Panc1 (cell line): ENCODE measurements around the gene IGF2BP1. TPM values are rescaled to one million over a fixed set of nuclear protein-coding genes. Genes with fewer than 3 reads are reported as not detected.
"Not testable (repeated sequence)": the region's sequence is repeated elsewhere in the genome, so short reads cannot be mapped to it uniquely, and the experiment has no call there.

Source experiments
- ATAC-seq: fragments of 200-7000 bp; cut with Tn5 transposase; 2 replicates; pipeline ENCODE4 v1.9.1; 2020; ENCODE audit warnings: mild to moderate bottlenecking, moderate library complexity
- BruUV-seq: library from RNA; stranded (reverse); fragments of 400-500 nt; replicated peaks from 2 replicates; lab custom pipeline; 2021; lab: Mats Ljungman, UMichigan
- CTCF ChIA-PET: fragments of 300-600 bp; sonication (Branson Sonifier 250); formaldehyde crosslinking; loops from one replicate; lab custom pipeline; 2022; ENCODE audit warnings: antibody characterized with exemption; lab: Charles Lee
- POLR2A ChIA-PET: fragments of 300-600 bp; sonication (Branson Sonifier 250); formaldehyde crosslinking; loops from one replicate; lab custom pipeline; 2022; ENCODE audit warnings: antibody characterized with exemption; lab: Charles Lee
- DNase-seq: peaks from one replicate; pipeline ENCODE4 v3.0.0-alpha.2; 2010; ENCODE audit warnings: low read depth, low spot score
- H3K27ac ChIP-seq: 2 replicates; pipeline ENCODE4 v1.5.1; 2011; ENCODE audit warnings: mild to moderate bottlenecking, low read length, inconsistent platforms
- H3K27me3 ChIP-seq: fragments of 200-500 bp; sonication (Bioruptor generic); 2 replicates; pipeline ENCODE4 v1.6.0; 2014; ENCODE audit warnings: low read length, inconsistent platforms; ENCODE audit not compliant: control insufficient read depth, insufficient read depth
- H3K36me3 ChIP-seq: fragments of 200-500 bp; sonication (Bioruptor generic); 2 replicates; pipeline ENCODE4 v1.5.1; 2014; ENCODE audit warnings: inconsistent platforms, mild to moderate bottlenecking, low read length, moderate library complexity; ENCODE audit not compliant: control insufficient read depth, insufficient read depth
- H3K4me1 ChIP-seq: 2 replicates; pipeline ENCODE4 v1.5.1; 2011; ENCODE audit warnings: inconsistent platforms, mild to moderate bottlenecking, low read length, moderate library complexity; ENCODE audit not compliant: control insufficient read depth, insufficient read depth
- H3K4me3 ChIP-seq, 2 experiments: 2 replicates each; pipeline ENCODE4 v1.5.1; 2011 to 2012; ENCODE audit warnings: low read depth in 2 of 2, low read length in 2 of 2, mild to moderate bottlenecking in 2 of 2, inconsistent platforms in 1 of 2, moderate library complexity in 1 of 2
- H3K9me3 ChIP-seq: fragments of 200-500 bp; sonication (Bioruptor generic); 2 replicates; pipeline ENCODE4 v1.5.1; 2014; ENCODE audit warnings: low read depth, mild to moderate bottlenecking, inconsistent platforms, low read length, moderate library complexity; ENCODE audit not compliant: control insufficient read depth, insufficient read depth
- POLR2AphosphoS5 ChIP-seq: IDR thresholded peaks from 2 replicates; pipeline ENCODE4 v1.6.1; 2012; ENCODE audit warnings: mild to moderate bottlenecking, low read depth, low read length, moderate library complexity
- SIN3A ChIP-seq: IDR thresholded peaks from 2 replicates; pipeline ENCODE4 v1.6.1; 2012; ENCODE audit warnings: low read depth, mild to moderate bottlenecking, low read length, moderate library complexity, borderline replicate concordance; ENCODE audit not compliant: insufficient read depth
- TCF7L2 ChIP-seq: IDR thresholded peaks from 2 replicates; pipeline ENCODE4 v1.6.1; 2011; ENCODE audit warnings: mild to moderate bottlenecking, low read depth, low read length, inconsistent platforms
- in situ Hi-C: cut with HindIII; loops from 2 replicates; pipeline ENCODE4 v1.10.0; 2016; ENCODE audit warnings: low sequenced_read_pairs, low pct_unique_long_range_greater_than_20kb
- intact Hi-C: fragments of 100-400 bp; cut with micrococcal nuclease; formaldehyde crosslinking; loops from one replicate; pipeline ENCODE4 v1.10.0; 2022; ENCODE audit not compliant: unreplicated experiment
- total RNA-seq: library from RNA; stranded (reverse); gene quantifications from one replicate; pipeline ENCODE4 v1.2.1, GENCODE V29; 2021; ENCODE audit not compliant: unreplicated experiment
- TF ChIP-seq, protein P1 (sequence below), 2 experiments: IDR thresholded peaks; 2 replicates each; pipeline ENCODE4 v1.6.1; 2011 to 2012; ENCODE audit warnings: low read depth in 2 of 2, control low read depth in 1 of 2, low read length in 1 of 2, mild to moderate bottlenecking in 1 of 2, moderate library complexity in 1 of 2; ENCODE audit not compliant: insufficient read depth in 1 of 2
- TF ChIP-seq, protein P2 (sequence below): fragments of 450-650 bp; IDR thresholded peaks from 2 replicates; pipeline ENCODE4 v1.5.1; 2017; ENCODE audit warnings: mild to moderate bottlenecking

IGF2BP1 gene
- total RNA-seq, 1 experiment from 2014 or later: 109 TPM

DNA sequence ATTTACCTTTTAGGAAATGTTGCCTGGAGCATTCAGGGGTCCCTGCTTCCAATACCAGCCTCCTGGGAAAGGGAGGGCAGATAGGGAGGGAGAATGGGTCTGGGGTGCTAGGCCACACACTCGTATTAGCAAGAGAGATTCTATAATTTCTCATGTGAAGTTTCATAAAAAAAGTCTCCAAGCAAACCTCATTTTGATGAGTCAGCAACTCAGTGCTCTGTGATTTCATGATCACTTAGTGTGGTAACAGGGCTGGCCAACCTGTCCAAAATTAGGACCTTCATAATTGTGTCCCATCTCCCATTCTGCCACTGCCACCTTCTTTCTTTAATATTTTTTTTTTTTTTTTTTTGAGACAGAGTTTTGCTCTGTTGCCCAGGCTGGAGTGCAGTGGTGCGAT lies 41.4 kb downstream of the IGF2BP1 start:
- H3K4me3 ChIP-seq: no peak overlapping the region
- CTCF ChIA-PET: interaction anchor here (0.6 to 0.7 kb wide), 2 partner anchors 27 to 38 kb away, joined by 3 to 5 read pairs; no protein-coding TSS in a partner anchor
- no peak for DNase-seq
- POLR2A ChIA-PET: no interaction called here
- H3K36me3 ChIP-seq: peaks cover 5% of the 10 kb centered on the region; the same call in 1 of the 2 replicates
- no peak overlapping the region for H3K27ac ChIP-seq
- TF ChIP-seq TCF7L2 (no peak), SIN3A (no peak), POLR2AphosphoS5 (no peak)
- TF ChIP-seq, protein P1, sequence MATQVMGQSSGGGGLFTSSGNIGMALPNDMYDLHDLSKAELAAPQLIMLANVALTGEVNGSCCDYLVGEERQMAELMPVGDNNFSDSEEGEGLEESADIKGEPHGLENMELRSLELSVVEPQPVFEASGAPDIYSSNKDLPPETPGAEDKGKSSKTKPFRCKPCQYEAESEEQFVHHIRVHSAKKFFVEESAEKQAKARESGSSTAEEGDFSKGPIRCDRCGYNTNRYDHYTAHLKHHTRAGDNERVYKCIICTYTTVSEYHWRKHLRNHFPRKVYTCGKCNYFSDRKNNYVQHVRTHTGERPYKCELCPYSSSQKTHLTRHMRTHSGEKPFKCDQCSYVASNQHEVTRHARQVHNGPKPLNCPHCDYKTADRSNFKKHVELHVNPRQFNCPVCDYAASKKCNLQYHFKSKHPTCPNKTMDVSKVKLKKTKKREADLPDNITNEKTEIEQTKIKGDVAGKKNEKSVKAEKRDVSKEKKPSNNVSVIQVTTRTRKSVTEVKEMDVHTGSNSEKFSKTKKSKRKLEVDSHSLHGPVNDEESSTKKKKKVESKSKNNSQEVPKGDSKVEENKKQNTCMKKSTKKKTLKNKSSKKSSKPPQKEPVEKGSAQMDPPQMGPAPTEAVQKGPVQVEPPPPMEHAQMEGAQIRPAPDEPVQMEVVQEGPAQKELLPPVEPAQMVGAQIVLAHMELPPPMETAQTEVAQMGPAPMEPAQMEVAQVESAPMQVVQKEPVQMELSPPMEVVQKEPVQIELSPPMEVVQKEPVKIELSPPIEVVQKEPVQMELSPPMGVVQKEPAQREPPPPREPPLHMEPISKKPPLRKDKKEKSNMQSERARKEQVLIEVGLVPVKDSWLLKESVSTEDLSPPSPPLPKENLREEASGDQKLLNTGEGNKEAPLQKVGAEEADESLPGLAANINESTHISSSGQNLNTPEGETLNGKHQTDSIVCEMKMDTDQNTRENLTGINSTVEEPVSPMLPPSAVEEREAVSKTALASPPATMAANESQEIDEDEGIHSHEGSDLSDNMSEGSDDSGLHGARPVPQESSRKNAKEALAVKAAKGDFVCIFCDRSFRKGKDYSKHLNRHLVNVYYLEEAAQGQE (IDR thresholded peaks at IDR 0.05; ENCODE audit: insufficient read depth in 1 of 2, low read depth in 2 of 2, low read length in 1 of 2): no peak
- TF ChIP-seq, protein P2, sequence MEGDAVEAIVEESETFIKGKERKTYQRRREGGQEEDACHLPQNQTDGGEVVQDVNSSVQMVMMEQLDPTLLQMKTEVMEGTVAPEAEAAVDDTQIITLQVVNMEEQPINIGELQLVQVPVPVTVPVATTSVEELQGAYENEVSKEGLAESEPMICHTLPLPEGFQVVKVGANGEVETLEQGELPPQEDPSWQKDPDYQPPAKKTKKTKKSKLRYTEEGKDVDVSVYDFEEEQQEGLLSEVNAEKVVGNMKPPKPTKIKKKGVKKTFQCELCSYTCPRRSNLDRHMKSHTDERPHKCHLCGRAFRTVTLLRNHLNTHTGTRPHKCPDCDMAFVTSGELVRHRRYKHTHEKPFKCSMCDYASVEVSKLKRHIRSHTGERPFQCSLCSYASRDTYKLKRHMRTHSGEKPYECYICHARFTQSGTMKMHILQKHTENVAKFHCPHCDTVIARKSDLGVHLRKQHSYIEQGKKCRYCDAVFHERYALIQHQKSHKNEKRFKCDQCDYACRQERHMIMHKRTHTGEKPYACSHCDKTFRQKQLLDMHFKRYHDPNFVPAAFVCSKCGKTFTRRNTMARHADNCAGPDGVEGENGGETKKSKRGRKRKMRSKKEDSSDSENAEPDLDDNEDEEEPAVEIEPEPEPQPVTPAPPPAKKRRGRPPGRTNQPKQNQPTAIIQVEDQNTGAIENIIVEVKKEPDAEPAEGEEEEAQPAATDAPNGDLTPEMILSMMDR: no peak
- in situ Hi-C loops: no loop called here
- intact Hi-C loops: loop anchor here (10.0 kb wide), 1 partner anchor 234 kb away; no protein-coding TSS in a partner anchor
- H3K27me3 ChIP-seq: no peaks in the 10 kb centered on the region
- no peaks in the 10 kb centered on the region for H3K4me1 ChIP-seq
- no peak for ATAC-seq
- H3K9me3 ChIP-seq: no peaks in the 10 kb centered on the region
- no TSS peak for BruUV-seq

DNA sequence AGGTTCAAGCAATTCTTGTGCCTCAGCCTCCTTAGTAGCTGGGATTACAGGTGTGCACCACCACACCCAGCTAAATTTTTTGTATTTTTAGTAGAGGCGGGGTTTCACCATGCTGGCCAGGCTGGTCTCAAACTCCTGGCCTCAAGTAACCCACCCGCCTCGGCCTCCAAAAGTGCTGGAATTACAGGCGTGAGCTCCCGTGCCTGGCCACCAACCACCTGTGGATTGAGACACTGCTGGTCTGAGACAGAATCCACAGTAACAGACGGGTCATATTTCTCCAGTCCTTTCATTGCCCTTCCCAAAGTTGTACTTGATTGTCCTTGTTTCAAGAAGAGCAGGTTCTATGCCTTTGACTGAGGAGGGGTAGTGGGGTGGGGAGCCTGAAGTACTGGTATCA lies 42.3 kb downstream of the IGF2BP1 start:
- H3K27ac ChIP-seq, H3K36me3 ChIP-seq, H3K9me3 ChIP-seq, in situ Hi-C loops, H3K4me3 ChIP-seq, ATAC-seq, BruUV-seq, H3K4me1 ChIP-seq, DNase-seq, H3K27me3 ChIP-seq, POLR2A ChIA-PET: not testable (repeated sequence)
- CTCF ChIA-PET: interaction anchor here (0.7 kb wide), 1 partner anchor 85 kb away, joined by 3 read pairs; no protein-coding TSS in a partner anchor
- intact Hi-C loops: loop anchor here (10.0 kb wide), 1 partner anchor 235 kb away; no protein-coding TSS in a partner anchor

DNA sequence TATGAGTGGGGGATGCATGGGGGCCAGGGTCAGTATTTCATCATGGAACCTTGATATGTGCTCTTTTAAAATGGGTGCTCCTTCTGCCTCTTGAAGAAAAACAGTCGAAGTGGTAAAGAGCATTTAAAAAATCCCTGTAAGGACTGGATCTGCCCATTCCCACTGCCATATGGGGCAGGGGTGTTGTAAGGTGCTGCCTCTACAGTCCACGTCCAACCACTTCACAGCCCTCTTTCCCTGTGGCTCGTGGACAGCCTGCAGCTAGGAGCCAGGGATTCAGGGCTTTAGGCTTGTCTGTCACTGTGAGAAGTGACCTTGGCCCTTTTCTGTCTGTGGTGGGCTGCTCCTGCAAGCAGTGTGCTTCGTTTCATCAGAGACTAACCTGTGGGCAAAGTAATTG lies 44.3 kb downstream of the IGF2BP1 start:
- CTCF ChIA-PET: no interaction called here
- in situ Hi-C loops: no loop called here

More for the DNA sequence above, 44.3 kb downstream of the IGF2BP1 start:
- intact Hi-C loops: no loop called here
- no peak for ATAC-seq
- Histone ChIP-seq H3K9me3 (no peaks in the 10 kb centered on the region), H3K36me3 (peaks cover 5% of the 10 kb centered on the region; the same call in 1 of the 2 replicates), H3K4me3 (no peak overlapping the region), H3K4me1 (no peaks in the 10 kb centered on the region), H3K27ac (no peak overlapping the region), H3K27me3 (no peaks in the 10 kb centered on the region)
- TF ChIP-seq TCF7L2: no peak
- TF ChIP-seq, protein P2: no peak
- no peak for TF ChIP-seq POLR2AphosphoS5
- TF ChIP-seq, protein P1 (IDR thresholded peaks at IDR 0.05; ENCODE audit: insufficient read depth in 1 of 2, low read depth in 2 of 2, low read length in 1 of 2): no peak
- TF ChIP-seq SIN3A: no peak
- POLR2A ChIA-PET: no interaction called here
- BruUV-seq: no TSS peak
- DNase-seq: no peak
